Neural progenitor cell (in vitro differentiated cells): ENCODE measurements around the gene INCENP. TPM values are rescaled to one million over a fixed set of nuclear protein-coding genes. Genes with fewer than 3 reads are reported as not detected.

ENCODE experiments used
- DNase-seq: peaks from one replicate; pipeline ENCODE4 v3.0.0-alpha.2; 2016; ENCODE audit warnings: low spot score
- H2AFZ ChIP-seq: fragments of 200-600 bp; sonication (generic); replicated peaks from 2 replicates; pipeline ENCODE4 v1.6.1; 2016; ENCODE audit warnings: antibody characterized with exemption
- H3F3A ChIP-seq: fragments of 200-600 bp; sonication (generic); 2 replicates; pipeline ENCODE4 v1.6.1; 2016; ENCODE audit warnings: antibody characterized with exemption, low read depth
- H3K27ac ChIP-seq: fragments of 200-600 bp; sonication (generic); 2 replicates; pipeline ENCODE4 v1.5.1; 2016; ENCODE audit warnings: mild to moderate bottlenecking
- H3K27me3 ChIP-seq: fragments of 200-600 bp; sonication (generic); 2 replicates; pipeline ENCODE4 v1.6.1; 2016; ENCODE audit warnings: mild to moderate bottlenecking, moderate library complexity
- H3K36me3 ChIP-seq: fragments of 200-600 bp; sonication (generic); 2 replicates; pipeline ENCODE4 v1.5.1; 2016
- H3K4me1 ChIP-seq: fragments of 200-600 bp; sonication (generic); 2 replicates; pipeline ENCODE4 v1.6.1; 2016; ENCODE audit warnings: mixed run types
- H3K4me2 ChIP-seq: fragments of 200-600 bp; sonication (generic); 2 replicates; pipeline ENCODE4 v1.6.1; 2016
- H3K4me3 ChIP-seq: fragments of 200-600 bp; sonication (generic); 2 replicates; pipeline ENCODE4 v1.5.1; 2016
- H3K79me2 ChIP-seq: fragments of 200-600 bp; sonication (generic); 2 replicates; pipeline ENCODE4 v1.6.1; 2016; ENCODE audit warnings: low read depth
- H3K9ac ChIP-seq: fragments of 200-600 bp; sonication (generic); 2 replicates; pipeline ENCODE4 v1.6.1; 2016
- H3K9me3 ChIP-seq: fragments of 200-600 bp; sonication (generic); 2 replicates; pipeline ENCODE4 v1.5.1; 2016; ENCODE audit warnings: low read depth
- H4K20me1 ChIP-seq: fragments of 200-600 bp; sonication (generic); 2 replicates; pipeline ENCODE4 v1.6.1; 2016; ENCODE audit warnings: low read depth
- H3K27ac Mint-ChIP-seq: 3 replicates; pipeline ENCODE4 v1.8.0; 2021; ENCODE audit warnings: mixed read lengths
- H3K27me3 Mint-ChIP-seq: 2 replicates; pipeline ENCODE4 v1.8.0; 2022; ENCODE audit warnings: low read depth, mild to moderate bottlenecking, inconsistent platforms, moderate library complexity, mixed read lengths; ENCODE audit not compliant: insufficient read depth
- H3K36me3 Mint-ChIP-seq: 3 replicates; pipeline ENCODE4 v1.8.0; 2021; ENCODE audit warnings: mixed read lengths
- H3K4me1 Mint-ChIP-seq: 3 replicates; pipeline ENCODE4 v1.8.0; 2021; ENCODE audit warnings: mixed read lengths
- H3K4me3 Mint-ChIP-seq: 3 replicates; pipeline ENCODE4 v1.8.0; 2021; ENCODE audit warnings: mild to moderate bottlenecking, moderate library complexity, mixed read lengths
- H3K9me3 Mint-ChIP-seq: 3 replicates; pipeline ENCODE4 v1.8.0; 2020; ENCODE audit warnings: mixed read lengths
- CTCF ChIP-seq: fragments of 200-600 bp; sonication (generic); IDR thresholded peaks from 2 replicates; pipeline ENCODE4 v1.5.1; 2017; ENCODE audit warnings: antibody characterized with exemption, mild to moderate bottlenecking
- EZH2 ChIP-seq: fragments of 200-600 bp; sonication (generic); IDR thresholded peaks from 2 replicates; pipeline ENCODE4 v1.6.1; 2017; ENCODE audit warnings: antibody characterized with exemption, mild to moderate bottlenecking, moderate library complexity
- EZH2phosphoT487 ChIP-seq: fragments of 200-600 bp; sonication (generic); IDR thresholded peaks from 2 replicates; pipeline ENCODE4 v1.6.1; 2017; ENCODE audit warnings: antibody characterized with exemption
- total RNA-seq: library from RNA; depleted of rRNA; stranded (reverse); fragments of >200 nt; gene quantifications from 2 replicates; pipeline ENCODE4 v1.2.3, GENCODE V29; 2015; ENCODE audit warnings: low replicate concordance

INCENP gene
- total RNA-seq, 1 donor from 2014 or later, result 73.9 TPM

GRCh38 chr11:62142043-62142375 lies 18.2 kb downstream of the INCENP start:
- Histone ChIP-seq H3K79me2 (peaks cover 14% of the 10 kb centered on the region), H2AFZ (no peak overlapping the region), H3F3A (no peaks in the 10 kb centered on the region), H3K27me3 (no peaks in the 10 kb centered on the region), H3K27ac (no peak overlapping the region), H3K4me1 (no peaks in the 10 kb centered on the region), H3K36me3 (no peaks in the 10 kb centered on the region), H3K9ac (no peak overlapping the region), H3K4me3 (no peak overlapping the region), H3K4me2 (no peak overlapping the region), H4K20me1 (peaks cover 29% of the 10 kb centered on the region), H3K9me3 (no peaks in the 10 kb centered on the region)
- TF ChIP-seq CTCF (no peak), EZH2phosphoT487 (no peak), EZH2 (no peak)
- Mint-ChIP-seq H3K4me1 (no peaks in the 10 kb centered on the region), H3K27me3 (peaks cover 2% of the 10 kb centered on the region), H3K9me3 (no peaks in the 10 kb centered on the region), H3K27ac (no peak overlapping the region), H3K4me3 (no peak overlapping the region), H3K36me3 (peaks cover 20% of the 10 kb centered on the region)
- DNase-seq, result no peak

- H3K36me3 Mint-ChIP-seq, result peaks cover 28% of the 10 kb centered on the region
- H3K36me3 ChIP-seq, result no peaks in the 10 kb centered on the region
- H3K4me2 ChIP-seq, result no peak overlapping the region
Measured at GRCh38 chr11:62142921-62143320, 19.1 kb downstream of the INCENP start.

GRCh38 chr11:62143727-62144126 lies 19.9 kb downstream of the INCENP start:
- Histone ChIP-seq H3K36me3 (no peaks in the 10 kb centered on the region), H3K27me3 (no peaks in the 10 kb centered on the region), H3K9ac (no peak overlapping the region), H3K9me3 (no peaks in the 10 kb centered on the region), H2AFZ (no peak overlapping the region), H3K4me1 (no peaks in the 10 kb centered on the region), H3K79me2 (no peaks in the 10 kb centered on the region), H3F3A (no peaks in the 10 kb centered on the region), H4K20me1 (peaks cover 13% of the 10 kb centered on the region), H3K4me2 (no peak overlapping the region), H3K27ac (no peak overlapping the region), H3K4me3 (no peak overlapping the region)
- no peak overlapping the region for H3K4me3 Mint-ChIP-seq
- TF ChIP-seq CTCF (no peak), EZH2phosphoT487 (no peak), EZH2 (no peak)
- no peaks in the 10 kb centered on the region for H3K4me1 Mint-ChIP-seq
- H3K27me3 Mint-ChIP-seq, result peaks cover 2% of the 10 kb centered on the region
- H3K27ac Mint-ChIP-seq, result no peak overlapping the region
- DNase-seq, result no peak
- H3K9me3 Mint-ChIP-seq, result no peaks in the 10 kb centered on the region
- peaks cover 30% of the 10 kb centered on the region for H3K36me3 Mint-ChIP-seq

More at GRCh38 chr11:62142921-62143320, 19.1 kb downstream of the INCENP start:
- Mint-ChIP-seq H3K9me3 (no peaks in the 10 kb centered on the region), H3K27me3 (peaks cover 2% of the 10 kb centered on the region), H3K4me1 (no peaks in the 10 kb centered on the region), H3K27ac (peak overlapping the region; percentile 46), H3K4me3 (peak overlapping the region; percentile 3)
- no peak overlapping the region for H2AFZ ChIP-seq
- H3K79me2 ChIP-seq, result peaks cover 5% of the 10 kb centered on the region
- no peaks in the 10 kb centered on the region for H3K27me3 ChIP-seq
- no peak overlapping the region for H3K4me3 ChIP-seq
- DNase-seq, result no peak
- H3K27ac ChIP-seq, result no peak overlapping the region
- no peak overlapping the region for H3K9ac ChIP-seq
- H3F3A ChIP-seq, result no peaks in the 10 kb centered on the region
- H3K4me1 ChIP-seq, result no peaks in the 10 kb centered on the region
- H4K20me1 ChIP-seq, result peaks cover 20% of the 10 kb centered on the region
- TF ChIP-seq EZH2 (no peak), EZH2phosphoT487 (no peak), CTCF (no peak)
- no peaks in the 10 kb centered on the region for H3K9me3 ChIP-seq
